ENCODE measurements around the gene TTC34. TPM values are rescaled to one million over a fixed set of nuclear protein-coding genes. Genes with fewer than 3 reads are reported as not detected.

TTC34 gene
- polyA plus RNA-seq, 1 donor (not counting 4 experiments of a cell fraction or from before 2014, with no cell fraction given): 0.04 TPM

DNA sequence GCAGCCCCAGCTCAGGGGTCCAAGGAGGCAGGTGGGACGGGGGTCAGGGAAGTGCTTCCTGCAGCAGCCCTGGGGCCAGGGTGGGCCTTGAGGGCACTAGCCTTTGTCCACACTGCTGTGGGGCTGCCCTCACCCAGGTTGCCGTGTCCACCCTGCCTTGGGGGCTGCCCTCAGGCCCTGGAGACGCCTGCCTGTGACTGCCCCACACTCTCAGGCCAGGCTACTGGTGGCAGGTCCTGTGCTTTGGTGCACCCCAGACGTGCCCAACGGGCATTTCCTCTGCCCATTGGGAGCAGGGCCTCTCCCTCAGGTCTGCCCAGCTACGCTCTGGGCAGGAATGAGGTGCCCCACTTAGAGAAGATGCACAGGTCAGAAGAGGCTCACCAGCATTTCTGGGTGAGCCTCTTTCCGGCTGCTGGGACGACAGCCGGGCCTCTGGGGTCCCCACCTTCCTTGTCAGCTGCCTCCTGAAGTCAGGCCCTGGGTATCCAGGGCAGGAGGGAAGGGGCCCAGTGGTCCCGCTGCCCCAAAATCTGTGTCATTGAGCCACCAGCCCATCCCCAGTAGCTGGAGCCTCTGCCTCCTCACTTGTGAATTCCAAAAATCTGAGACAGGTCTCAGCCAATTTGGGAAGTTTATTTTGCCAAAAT, 166.0 kb downstream of the TTC34 start:
- no peaks in the 10 kb centered on the region for H3K9me1 ChIP-seq (ENCODE audit: control insufficient read depth, extremely low read depth, insufficient read depth, low read length)
- H3K4me3 ChIP-seq (ENCODE audit: control insufficient read depth in 2 of 3, extremely low read depth in 1 of 3, insufficient read depth in 2 of 3, low read depth in 1 of 3, low read length in 3 of 3): no peak overlapping the region
- H2AFZ ChIP-seq (ENCODE audit: control insufficient read depth, low read length): no peak overlapping the region
- TF ChIP-seq EZH2 (IDR thresholded peaks at IDR 0.05; ENCODE audit: low read length): no peak
- TF ChIP-seq, protein P1, sequence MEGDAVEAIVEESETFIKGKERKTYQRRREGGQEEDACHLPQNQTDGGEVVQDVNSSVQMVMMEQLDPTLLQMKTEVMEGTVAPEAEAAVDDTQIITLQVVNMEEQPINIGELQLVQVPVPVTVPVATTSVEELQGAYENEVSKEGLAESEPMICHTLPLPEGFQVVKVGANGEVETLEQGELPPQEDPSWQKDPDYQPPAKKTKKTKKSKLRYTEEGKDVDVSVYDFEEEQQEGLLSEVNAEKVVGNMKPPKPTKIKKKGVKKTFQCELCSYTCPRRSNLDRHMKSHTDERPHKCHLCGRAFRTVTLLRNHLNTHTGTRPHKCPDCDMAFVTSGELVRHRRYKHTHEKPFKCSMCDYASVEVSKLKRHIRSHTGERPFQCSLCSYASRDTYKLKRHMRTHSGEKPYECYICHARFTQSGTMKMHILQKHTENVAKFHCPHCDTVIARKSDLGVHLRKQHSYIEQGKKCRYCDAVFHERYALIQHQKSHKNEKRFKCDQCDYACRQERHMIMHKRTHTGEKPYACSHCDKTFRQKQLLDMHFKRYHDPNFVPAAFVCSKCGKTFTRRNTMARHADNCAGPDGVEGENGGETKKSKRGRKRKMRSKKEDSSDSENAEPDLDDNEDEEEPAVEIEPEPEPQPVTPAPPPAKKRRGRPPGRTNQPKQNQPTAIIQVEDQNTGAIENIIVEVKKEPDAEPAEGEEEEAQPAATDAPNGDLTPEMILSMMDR (optimal IDR thresholded peaks at IDR 0.05 in 1 of 3, IDR thresholded peaks at IDR 0.05 in 1 of 3, conservative IDR thresholded peaks at IDR 0.05 in 1 of 3; ENCODE audit: extremely low read depth in 1 of 3, insufficient read depth in 2 of 3, low read length in 3 of 3): no peak
- FAIRE-seq (no peak), DNase-seq (ENCODE audit: low read depth, low spot score) (no peak)
- H3K36me3 ChIP-seq (ENCODE audit: control insufficient read depth in 2 of 2, extremely low read depth in 1 of 2, insufficient read depth in 2 of 2, low read length in 2 of 2): no peaks in the 10 kb centered on the region
- H3K9me3 ChIP-seq (ENCODE audit: control insufficient read depth, low read depth, low read length): peaks cover 17% of the 10 kb centered on the region
- H3K27ac ChIP-seq (ENCODE audit: control insufficient read depth, insufficient read depth, low read length): no peak overlapping the region
- peaks cover 3% of the 10 kb centered on the region for H3K27me3 ChIP-seq (ENCODE audit: control insufficient read depth, extremely low read depth, insufficient read depth, low read length)
- no peaks in the 10 kb centered on the region for H3K4me1 ChIP-seq (ENCODE audit: control insufficient read depth, extremely low read depth, insufficient read depth, low read length)
- no peaks in the 10 kb centered on the region for H4K20me1 ChIP-seq (ENCODE audit: control insufficient read depth, extremely low read depth, insufficient read depth, low read length)
- no peaks in the 10 kb centered on the region for H3K79me2 ChIP-seq (ENCODE audit: control insufficient read depth, insufficient read depth, low read length)
- dilution Hi-C loops (cut with MboI; ENCODE audit: extremely low pct_ligation_motif_present, low sequenced_read_pairs): no loop called here
- H3K4me2 ChIP-seq (ENCODE audit: control insufficient read depth, extremely low read depth, insufficient read depth, low read depth, low read length): no peak overlapping the region
- no peak overlapping the region for H3K9ac ChIP-seq (ENCODE audit: control insufficient read depth, extremely low read depth, insufficient read depth, low read length)

GRCh38 chr1:2633936-2634491, 167.5 kb downstream of the TTC34 start:
- Histone ChIP-seq H3K9me1 (ENCODE audit: control insufficient read depth, extremely low read depth, insufficient read depth, low read length) (no peaks in the 10 kb centered on the region), H3K79me2 (ENCODE audit: control insufficient read depth, insufficient read depth, low read length) (no peaks in the 10 kb centered on the region), H3K4me3 (ENCODE audit: control insufficient read depth in 2 of 3, extremely low read depth in 1 of 3, insufficient read depth in 2 of 3, low read depth in 1 of 3, low read length in 3 of 3) (no peak overlapping the region), H3K4me1 (ENCODE audit: control insufficient read depth, extremely low read depth, insufficient read depth, low read length) (no peaks in the 10 kb centered on the region), H2AFZ (ENCODE audit: control insufficient read depth, low read length) (no peak overlapping the region), H3K4me2 (ENCODE audit: control insufficient read depth, extremely low read depth, insufficient read depth, low read depth, low read length) (no peak overlapping the region), H4K20me1 (ENCODE audit: control insufficient read depth, extremely low read depth, insufficient read depth, low read length) (no peaks in the 10 kb centered on the region), H3K9ac (ENCODE audit: control insufficient read depth, extremely low read depth, insufficient read depth, low read length) (no peak overlapping the region), H3K27ac (ENCODE audit: control insufficient read depth, insufficient read depth, low read length) (no peak overlapping the region), H3K9me3 (ENCODE audit: control insufficient read depth, low read depth, low read length) (peaks cover 21% of the 10 kb centered on the region), H3K36me3 (ENCODE audit: control insufficient read depth in 2 of 2, extremely low read depth in 1 of 2, insufficient read depth in 2 of 2, low read length in 2 of 2) (no peaks in the 10 kb centered on the region), H3K27me3 (ENCODE audit: control insufficient read depth, extremely low read depth, insufficient read depth, low read length) (peaks cover 17% of the 10 kb centered on the region)
- dilution Hi-C loops (cut with MboI; ENCODE audit: extremely low pct_ligation_motif_present, low sequenced_read_pairs): no loop called here
- FAIRE-seq (no peak), DNase-seq (ENCODE audit: low read depth, low spot score) (no peak)
- TF ChIP-seq EZH2 (IDR thresholded peaks at IDR 0.05; ENCODE audit: low read length): no peak
- TF ChIP-seq, protein P1 (optimal IDR thresholded peaks at IDR 0.05 in 1 of 3, IDR thresholded peaks at IDR 0.05 in 1 of 3, conservative IDR thresholded peaks at IDR 0.05 in 1 of 3; ENCODE audit: extremely low read depth in 1 of 3, insufficient read depth in 2 of 3, low read length in 3 of 3): no peak
